ENCODE data around the gene BTNL2.

- no peak for TF ChIP-seq GLIS1 (tag by site-specific recombination; IDR thresholded peaks at IDR 0.05)
- no peak for TF ChIP-seq YY1 (tag by site-specific recombination; IDR thresholded peaks at IDR 0.05)
- no peak for TF ChIP-seq ZNF544 (tag by site-specific recombination; IDR thresholded peaks at IDR 0.05)
- TF ChIP-seq ZBTB1 (tag by site-specific recombination; IDR thresholded peaks at IDR 0.05): no peak
- TF ChIP-seq ZNF324 (tag by site-specific recombination; IDR thresholded peaks at IDR 0.05): no peak
- TF ChIP-seq, protein P1, sequence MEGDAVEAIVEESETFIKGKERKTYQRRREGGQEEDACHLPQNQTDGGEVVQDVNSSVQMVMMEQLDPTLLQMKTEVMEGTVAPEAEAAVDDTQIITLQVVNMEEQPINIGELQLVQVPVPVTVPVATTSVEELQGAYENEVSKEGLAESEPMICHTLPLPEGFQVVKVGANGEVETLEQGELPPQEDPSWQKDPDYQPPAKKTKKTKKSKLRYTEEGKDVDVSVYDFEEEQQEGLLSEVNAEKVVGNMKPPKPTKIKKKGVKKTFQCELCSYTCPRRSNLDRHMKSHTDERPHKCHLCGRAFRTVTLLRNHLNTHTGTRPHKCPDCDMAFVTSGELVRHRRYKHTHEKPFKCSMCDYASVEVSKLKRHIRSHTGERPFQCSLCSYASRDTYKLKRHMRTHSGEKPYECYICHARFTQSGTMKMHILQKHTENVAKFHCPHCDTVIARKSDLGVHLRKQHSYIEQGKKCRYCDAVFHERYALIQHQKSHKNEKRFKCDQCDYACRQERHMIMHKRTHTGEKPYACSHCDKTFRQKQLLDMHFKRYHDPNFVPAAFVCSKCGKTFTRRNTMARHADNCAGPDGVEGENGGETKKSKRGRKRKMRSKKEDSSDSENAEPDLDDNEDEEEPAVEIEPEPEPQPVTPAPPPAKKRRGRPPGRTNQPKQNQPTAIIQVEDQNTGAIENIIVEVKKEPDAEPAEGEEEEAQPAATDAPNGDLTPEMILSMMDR (tag by site-specific recombination; IDR thresholded peaks at IDR 0.05): no peak
- no peak for TF ChIP-seq ZBTB7A (tag by site-specific recombination; IDR thresholded peaks at IDR 0.05; ENCODE audit: low read depth)
- no peak for TF ChIP-seq INSM2 (tag by site-specific recombination; IDR thresholded peaks at IDR 0.05)
- TF ChIP-seq ZNF664 (tag by site-specific recombination; IDR thresholded peaks at IDR 0.05): no peak
- no peak for TF ChIP-seq ZNF18 (tag by site-specific recombination; IDR thresholded peaks at IDR 0.05)
- no peak for TF ChIP-seq ZNF223 (tag by site-specific recombination; IDR thresholded peaks at IDR 0.05)
These were observed 21.0 kb upstream of the BTNL2 start for GRCh38 chr6:32427934-32428474.

All from HEK293 (cell line).